Activated CD4-positive, alpha-beta T cell treated with anti-CD3 and anti-CD28 coated beads, Interleukin-10, Interleukin-2, amounts not matched to agents 100 ng/mL and 50 ng/mL, durations not matched to agents 16 hours and 8 hours (primary cell): ENCODE results near the gene IL17C.

ENCODE experiments used
- DNase-seq: peaks from one replicate; pipeline ENCODE4 v3.0.0-alpha.2; 2020

The IL17C gene

DNA sequence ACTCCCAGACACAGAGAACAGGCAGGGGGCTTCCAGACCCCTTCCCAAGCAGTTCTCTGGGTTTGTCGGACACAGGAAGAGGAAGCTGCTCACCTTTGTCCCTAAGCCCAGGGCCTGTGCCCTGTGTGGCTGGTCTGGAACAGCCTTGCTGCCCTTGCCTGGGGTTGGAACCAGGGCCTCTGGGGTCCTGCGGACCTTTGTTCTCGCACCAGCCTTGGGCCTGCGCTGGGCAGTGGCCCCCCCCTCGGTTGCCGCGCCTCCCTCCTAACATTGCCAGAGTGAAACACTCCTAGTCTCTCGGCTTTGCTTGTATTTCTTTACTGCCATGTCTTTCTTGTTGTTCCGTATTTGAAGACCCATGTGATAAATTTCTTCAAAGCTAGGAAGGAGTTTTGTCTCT lies 8.5 kb upstream of the IL17C start:
- DNase-seq = no peak

GRCh38 chr16:88630433-88630832 lies 7.9 kb upstream of the IL17C start:
- no peak for DNase-seq

GRCh38 chr16:88630941-88631340 lies 7.4 kb upstream of the IL17C start:
- DNase-seq = no peak

- no peak for DNase-seq
Measured at GRCh38 chr16:88631384-88631783, 7.0 kb upstream of the IL17C start.

DNA sequence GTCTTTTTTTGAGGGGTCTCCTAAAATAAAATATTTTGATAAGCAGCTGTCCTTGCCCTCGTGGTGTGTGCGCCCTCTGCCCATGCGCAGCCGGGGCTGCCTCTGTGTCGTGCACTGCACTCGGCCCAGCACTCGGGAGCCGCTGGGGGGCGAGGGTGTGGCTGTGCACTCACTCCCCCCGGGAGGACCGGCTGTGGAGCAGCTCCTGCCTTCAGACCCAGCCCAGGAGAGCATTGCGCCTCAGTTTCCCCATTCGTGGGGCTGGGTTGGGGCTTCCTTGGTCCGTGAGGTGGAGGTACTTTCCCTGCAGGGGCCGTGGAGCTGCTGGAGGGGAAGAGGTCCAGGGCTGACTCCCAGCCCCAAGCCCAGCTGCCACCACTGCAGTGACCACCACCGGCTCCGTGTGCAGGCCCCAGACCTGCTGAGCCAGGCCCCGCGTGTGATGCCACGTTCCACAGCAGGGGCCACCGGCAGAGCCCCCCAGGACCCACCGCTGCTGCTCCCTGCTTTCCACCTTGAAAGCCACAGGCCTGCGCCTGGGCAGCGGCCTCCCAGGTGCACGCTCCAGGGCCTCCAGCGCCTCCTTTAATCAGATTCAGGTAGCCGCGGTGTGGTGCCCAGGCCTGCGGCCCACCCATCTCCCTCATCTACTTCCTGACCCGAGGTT lies 6.3 kb upstream of the IL17C start:
- DNase-seq = no peak

- no peak for DNase-seq
Measured at GRCh38 chr16:88632587-88632930, 5.8 kb upstream of the IL17C start.

DNA sequence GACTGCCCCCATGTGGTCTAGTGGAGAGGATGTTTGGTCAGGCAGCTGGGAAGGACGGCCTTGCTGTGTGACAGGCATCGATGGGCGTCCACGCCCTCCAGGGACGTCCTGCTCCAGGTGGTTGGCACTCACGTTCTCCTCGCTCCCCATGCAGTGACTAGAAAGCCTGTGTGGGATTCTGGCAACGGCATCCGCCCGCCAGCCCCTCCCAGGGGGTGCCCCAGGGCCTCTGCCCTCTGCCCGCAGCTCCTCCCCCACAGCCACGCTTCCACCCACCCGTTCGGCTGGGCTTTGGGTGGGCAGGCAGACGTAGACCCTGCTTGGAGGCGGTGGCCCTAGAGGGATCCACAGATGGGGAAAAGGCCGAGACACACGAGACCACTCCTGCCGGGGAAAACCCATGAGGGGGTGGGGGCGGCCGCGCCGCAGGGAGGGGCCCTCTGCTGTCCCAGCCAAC lies 4.7 kb upstream of the IL17C start:
- DNase-seq = peak; percentile 66

DNA sequence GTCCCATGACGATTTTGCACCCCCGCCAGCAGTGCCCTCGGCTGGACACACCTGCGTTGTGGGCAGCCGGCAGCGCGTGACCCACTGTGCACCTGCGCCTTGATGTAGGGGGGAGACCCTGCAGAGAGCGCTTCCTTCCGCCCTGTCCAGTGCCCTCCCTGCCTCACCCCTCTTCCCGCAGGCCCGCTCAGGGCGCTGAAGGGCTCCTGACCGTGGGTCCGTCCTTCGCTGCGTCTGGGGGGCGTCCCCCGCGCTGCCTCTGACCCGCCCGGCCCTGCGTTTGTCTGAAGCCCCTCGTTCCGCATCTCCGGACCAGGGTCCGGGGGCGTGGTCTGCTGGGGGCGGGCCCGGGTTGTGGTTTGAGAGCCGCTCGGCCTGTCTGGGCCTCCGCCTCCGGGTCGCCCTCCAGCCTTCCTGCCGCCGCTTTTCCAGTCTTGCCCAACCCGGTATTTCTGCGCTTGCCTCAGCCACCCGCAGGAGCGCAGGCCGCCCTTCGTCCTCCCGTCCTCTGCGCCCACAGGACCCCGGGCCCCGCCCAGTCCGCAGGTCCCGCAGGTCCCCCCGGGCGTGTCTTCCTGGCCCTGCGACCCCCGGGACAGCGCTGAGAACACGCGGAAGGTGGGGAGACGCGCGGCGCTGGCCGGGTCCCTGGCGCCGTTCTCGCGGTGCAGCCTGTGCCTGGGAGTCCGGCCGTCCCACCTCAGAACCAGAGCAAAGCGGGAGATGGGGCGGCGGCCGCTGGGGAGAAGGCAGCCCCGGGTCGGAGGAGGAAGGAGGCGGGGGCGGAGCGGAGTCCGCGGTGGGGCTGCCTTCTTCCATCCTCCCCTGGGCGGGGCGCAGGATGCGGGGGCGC lies 4.0 kb upstream of the IL17C start:
- DNase-seq = peak; percentile 66

DNA sequence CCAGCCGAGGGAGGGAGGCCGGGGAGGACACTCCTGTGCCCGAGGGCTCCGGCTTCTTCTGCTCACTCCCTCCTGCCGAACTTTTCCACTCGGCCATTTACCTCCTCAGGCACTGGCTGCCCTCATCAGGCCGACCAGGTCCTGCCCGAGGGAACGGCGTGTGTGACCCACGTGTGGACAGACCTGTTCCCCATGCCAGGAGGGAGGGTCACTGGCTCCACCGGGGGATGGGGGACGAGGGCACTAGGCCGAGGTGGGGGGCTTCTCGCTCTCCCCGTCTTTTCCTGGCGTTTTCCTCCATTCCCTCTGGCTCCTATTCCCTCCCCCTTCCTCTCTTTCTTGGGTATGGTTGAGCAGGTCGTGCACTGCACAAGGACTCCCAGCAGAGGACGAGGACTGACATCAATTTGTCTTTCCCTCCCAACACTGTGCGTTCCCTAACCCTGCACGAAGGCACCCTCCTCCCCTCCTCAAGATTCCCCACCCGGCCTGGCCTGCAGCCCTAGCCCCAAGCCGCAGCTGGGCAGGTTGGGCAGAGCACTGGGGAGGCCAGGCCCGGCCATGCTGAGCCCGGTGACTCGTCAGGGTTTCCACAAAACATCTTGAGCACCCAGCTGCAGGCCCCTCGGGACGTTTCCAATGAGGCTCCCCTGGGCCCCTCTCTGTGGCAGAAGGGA lies 3.2 kb upstream of the IL17C start:
- no peak for DNase-seq

- no peak for DNase-seq
Measured at GRCh38 chr16:88635671-88636319, 2.6 kb upstream of the IL17C start.

- DNase-seq = no peak
Measured at GRCh38 chr16:88636488-88637265, 1.7 kb upstream of the IL17C start.

- no peak for DNase-seq
Measured at GRCh38 chr16:88639231-88640038, 1.1 kb downstream of the IL17C start.

DNA sequence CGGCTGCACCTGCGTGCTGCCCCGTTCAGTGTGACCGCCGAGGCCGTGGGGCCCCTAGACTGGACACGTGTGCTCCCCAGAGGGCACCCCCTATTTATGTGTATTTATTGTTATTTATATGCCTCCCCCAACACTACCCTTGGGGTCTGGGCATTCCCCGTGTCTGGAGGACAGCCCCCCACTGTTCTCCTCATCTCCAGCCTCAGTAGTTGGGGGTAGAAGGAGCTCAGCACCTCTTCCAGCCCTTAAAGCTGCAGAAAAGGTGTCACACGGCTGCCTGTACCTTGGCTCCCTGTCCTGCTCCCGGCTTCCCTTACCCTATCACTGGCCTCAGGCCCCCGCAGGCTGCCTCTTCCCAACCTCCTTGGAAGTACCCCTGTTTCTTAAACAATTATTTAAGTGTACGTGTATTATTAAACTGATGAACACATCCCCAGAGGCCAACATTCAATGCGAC lies 1.7 kb downstream of the IL17C start:
- DNase-seq = no peak

GRCh38 chr16:88640498-88641247 lies 2.3 kb downstream of the IL17C start:
- DNase-seq = no peak

DNA sequence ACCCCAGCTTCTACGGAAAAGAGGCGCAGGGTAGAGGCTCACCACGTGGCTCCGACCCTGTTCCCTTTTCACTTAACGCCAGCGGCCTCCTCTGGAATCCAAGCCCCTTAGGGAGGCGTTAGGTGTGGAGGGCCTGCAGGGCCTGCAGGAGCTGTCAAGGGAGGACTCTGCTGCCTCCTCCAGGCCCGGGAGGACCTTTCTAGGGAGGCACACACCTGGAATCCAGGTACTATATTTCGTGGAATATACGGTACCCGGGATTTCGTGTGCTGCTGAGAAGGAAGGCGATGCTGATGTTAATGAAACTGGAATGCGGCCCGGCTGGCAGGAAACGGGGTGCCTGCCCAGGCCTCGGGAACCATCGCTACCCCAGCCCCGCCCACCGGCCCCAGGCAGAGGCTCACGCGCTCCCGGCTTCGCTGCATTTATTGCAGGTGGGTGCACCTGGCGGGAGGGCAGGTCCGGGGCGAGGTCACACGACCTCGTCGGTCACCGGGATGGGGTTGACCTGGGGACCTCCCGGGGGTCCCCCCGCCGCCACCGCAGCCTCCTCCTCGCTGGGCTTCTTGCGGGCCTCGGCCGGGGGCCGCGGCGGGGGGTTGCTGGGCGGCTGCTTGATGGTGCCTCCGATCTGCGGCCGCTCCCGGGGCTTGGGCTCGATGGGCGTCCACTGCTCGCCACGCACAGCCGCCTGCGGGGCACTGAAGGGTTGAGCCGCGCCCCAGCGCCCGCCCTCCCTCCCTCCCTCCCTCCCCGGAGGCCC lies 4.7 kb downstream of the IL17C start:
- DNase-seq = no peak

DNA sequence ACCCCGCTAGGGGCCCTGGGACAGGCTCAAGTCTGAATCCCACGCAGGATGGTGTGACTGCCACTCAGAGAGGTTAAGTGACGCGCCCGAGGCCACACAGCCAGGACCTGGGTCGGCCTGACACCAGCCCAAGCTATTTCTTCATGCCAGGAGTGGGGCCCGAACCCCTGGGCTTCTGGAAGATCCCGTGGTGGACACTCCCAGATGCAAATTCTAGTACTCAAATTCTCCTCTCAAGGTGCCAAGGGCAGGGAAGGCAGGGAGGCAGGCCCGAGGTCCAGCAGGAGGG lies 5.2 kb downstream of the IL17C start:
- DNase-seq = no peak

DNA sequence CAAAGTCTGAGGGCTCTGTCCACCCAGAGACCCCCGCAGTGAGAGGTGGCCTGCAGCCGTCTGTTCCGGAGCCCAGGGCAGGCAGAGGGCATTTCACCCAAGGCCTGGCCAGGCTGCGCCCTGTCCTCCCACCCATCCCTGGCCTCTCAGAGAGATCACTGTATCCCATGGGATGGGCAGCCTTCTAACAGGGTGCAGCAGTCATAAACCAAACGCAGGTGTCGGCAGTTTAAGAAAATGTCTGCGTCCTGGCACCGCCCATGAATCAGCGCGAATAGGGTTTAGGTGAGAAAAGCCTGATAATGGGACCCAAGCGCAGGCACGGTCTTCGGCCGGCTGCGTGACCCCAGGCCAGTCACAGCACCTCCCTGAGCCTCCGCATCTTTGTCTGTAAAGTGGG lies 7.1 kb downstream of the IL17C start:
- no peak for DNase-seq

DNA sequence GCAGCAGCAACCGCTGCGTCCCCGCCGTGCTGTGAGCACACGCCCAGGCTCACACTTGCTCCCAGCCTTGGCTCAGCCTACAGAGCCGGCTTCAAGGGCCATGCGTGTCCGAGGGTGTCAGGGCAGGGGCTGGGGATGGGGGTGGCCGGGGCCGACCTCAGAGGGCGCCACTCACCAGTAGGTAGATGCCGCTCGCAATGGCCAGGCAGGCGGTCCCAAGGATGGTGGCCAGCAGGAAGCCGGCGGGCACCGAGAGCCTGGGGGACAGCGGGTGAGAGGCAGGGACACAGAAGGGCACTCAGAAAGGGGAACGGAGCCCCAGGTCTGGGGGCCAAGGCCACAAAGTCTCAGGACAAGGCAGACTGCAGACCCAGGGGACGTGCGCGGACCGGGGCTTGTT lies 7.6 kb downstream of the IL17C start:
- no peak for DNase-seq

GRCh38 chr16:88646345-88647034 lies 8.1 kb downstream of the IL17C start:
- no peak for DNase-seq
